H9 (cell line): ENCODE data around the gene ENOX1. TPM values are rescaled to one million over a fixed set of nuclear protein-coding genes. Genes with fewer than 3 reads are reported as not detected.

ENCODE experiments used
- DNase-seq: peaks from one replicate; pipeline ENCODE4 v3.0.0-alpha.2; 2017
- H2AFZ ChIP-seq: one replicate; pipeline ENCODE4 v1.6.1; 2013; ENCODE audit warnings: mild to moderate bottlenecking, low read length, control low read depth, moderate library complexity
- H2AK5ac ChIP-seq: 2 replicates; pipeline ENCODE4 v1.6.1; 2013; ENCODE audit warnings: low read length, control low read depth, mixed read lengths; ENCODE audit not compliant: insufficient read length
- H2BK120ac ChIP-seq: one replicate; pipeline ENCODE4 v1.6.1; 2013; ENCODE audit warnings: low read depth, mild to moderate bottlenecking, low read length, control low read depth, inconsistent platforms; ENCODE audit not compliant: poor library complexity, severe bottlenecking
- H2BK12ac ChIP-seq: 2 replicates; pipeline ENCODE4 v1.6.1; 2013; ENCODE audit warnings: low read length, control low read depth, mixed read lengths, low read depth; ENCODE audit not compliant: insufficient read length
- H2BK15ac ChIP-seq: 2 replicates; pipeline ENCODE4 v1.6.1; 2013; ENCODE audit warnings: low read depth, low read length, control low read depth
- H2BK20ac ChIP-seq: one replicate; pipeline ENCODE4 v1.6.1; 2013; ENCODE audit warnings: low read depth, mild to moderate bottlenecking, low read length, control low read depth, inconsistent platforms; ENCODE audit not compliant: poor library complexity, severe bottlenecking
- H2BK5ac ChIP-seq: 2 replicates; pipeline ENCODE4 v1.6.1; 2013; ENCODE audit warnings: low read length, control low read depth, mixed read lengths; ENCODE audit not compliant: insufficient read length
- H3K14ac ChIP-seq: 2 replicates; pipeline ENCODE4 v1.6.1; 2013; ENCODE audit warnings: low read length, control low read depth; ENCODE audit not compliant: insufficient read depth
- H3K18ac ChIP-seq: 2 replicates; pipeline ENCODE4 v1.6.1; 2013; ENCODE audit warnings: low read depth, mild to moderate bottlenecking, mixed read lengths, low read length, control low read depth; ENCODE audit not compliant: insufficient read length
- H3K23ac ChIP-seq: 2 replicates; pipeline ENCODE4 v1.6.1; 2013; ENCODE audit warnings: low read length, control low read depth, mixed read lengths, low read depth; ENCODE audit not compliant: insufficient read length
- H3K23me2 ChIP-seq: 2 replicates; pipeline ENCODE4 v1.6.1; 2013; ENCODE audit warnings: low read depth, mild to moderate bottlenecking, mixed read lengths, low read length, control low read depth; ENCODE audit not compliant: insufficient read length, poor library complexity, severe bottlenecking
- H3K27ac ChIP-seq: 2 replicates; pipeline ENCODE4 v1.5.1; 2013; ENCODE audit warnings: low read length, control low read depth, mixed read lengths, low read depth; ENCODE audit not compliant: insufficient read length
- H3K27me3 ChIP-seq: 2 replicates; pipeline ENCODE4 v1.6.1; 2013; ENCODE audit warnings: low read length, control low read depth, inconsistent platforms; ENCODE audit not compliant: insufficient read depth
- H3K4ac ChIP-seq: 2 replicates; pipeline ENCODE4 v1.6.1; 2013; ENCODE audit warnings: low read depth, mild to moderate bottlenecking, control low read depth, inconsistent platforms, low read length, moderate library complexity
- H3K4me1 ChIP-seq: 2 replicates; pipeline ENCODE4 v1.6.1; 2013; ENCODE audit warnings: low read length, control low read depth, inconsistent platforms; ENCODE audit not compliant: insufficient read depth
- H3K4me2 ChIP-seq: 2 replicates; pipeline ENCODE4 v1.6.1; 2013; ENCODE audit warnings: low read length, control low read depth, mixed read lengths; ENCODE audit not compliant: insufficient read length, insufficient read depth
- H3K56ac ChIP-seq: 2 replicates; pipeline ENCODE4 v1.6.1; 2013; ENCODE audit warnings: low read depth, mild to moderate bottlenecking, mixed read lengths, low read length, control low read depth; ENCODE audit not compliant: insufficient read length
- H3K79me1 ChIP-seq: 2 replicates; pipeline ENCODE4 v1.6.1; 2013; ENCODE audit warnings: low read depth, mild to moderate bottlenecking, moderate library complexity, low read length, control low read depth, inconsistent platforms; ENCODE audit not compliant: insufficient read depth, poor library complexity, severe bottlenecking
- H3K79me2 ChIP-seq: 2 replicates; pipeline ENCODE4 v1.6.1; 2013; ENCODE audit warnings: low read length, control low read depth, inconsistent platforms; ENCODE audit not compliant: insufficient read depth
- H3K9ac ChIP-seq: 2 replicates; pipeline ENCODE4 v1.6.1; 2013; ENCODE audit warnings: low read length, control low read depth, mixed read lengths; ENCODE audit not compliant: insufficient read length; ENCODE audit errors: extremely low read depth
- H3K9me3 ChIP-seq: one replicate; pipeline ENCODE4 v1.6.1; 2013; ENCODE audit warnings: low read depth, low read length, inconsistent platforms; ENCODE audit not compliant: control insufficient read depth
- H3T11ph ChIP-seq: one replicate; pipeline ENCODE4 v1.6.1; 2013; ENCODE audit warnings: mild to moderate bottlenecking, low read length, control low read depth, inconsistent platforms
- H4K20me1 ChIP-seq: one replicate; pipeline ENCODE4 v1.6.1; 2013; ENCODE audit not compliant: control insufficient read depth, insufficient read length, insufficient read depth
- H4K5ac ChIP-seq: 2 replicates; pipeline ENCODE4 v1.6.1; 2013; ENCODE audit warnings: low read depth, mild to moderate bottlenecking, mixed read lengths, low read length, control low read depth; ENCODE audit not compliant: insufficient read length
- H4K8ac ChIP-seq: replicated peaks from 2 replicates; pipeline ENCODE4 v1.6.1; 2013; ENCODE audit warnings: low read length, control low read depth, mixed read lengths, low read depth; ENCODE audit not compliant: insufficient read length
- H4K91ac ChIP-seq: 2 replicates; pipeline ENCODE4 v1.6.1; 2013; ENCODE audit warnings: low read depth, mild to moderate bottlenecking, moderate library complexity, mixed read lengths, low read length, control low read depth; ENCODE audit not compliant: insufficient read length
- H3K27ac Mint-ChIP-seq, 3 experiments: 2 replicates in 2 of 3; 3 replicates in 1 of 3; pipeline ENCODE4 v1.8.0; 2020 to 2021; ENCODE audit warnings: mixed read lengths in 3 of 3, mild to moderate bottlenecking in 1 of 3, moderate library complexity in 1 of 3
- H3K27me3 Mint-ChIP-seq: 2 replicates; pipeline ENCODE4 v1.8.0; 2021; ENCODE audit warnings: low read depth, mild to moderate bottlenecking, moderate library complexity, mixed read lengths
- H3K36me3 Mint-ChIP-seq, 3 experiments: 2 replicates in 2 of 3; 3 replicates in 1 of 3; pipeline ENCODE4 v1.8.0; 2020 to 2021; ENCODE audit warnings: low read depth in 3 of 3, mixed read lengths in 3 of 3; ENCODE audit not compliant: insufficient read depth in 1 of 3
- H3K4me1 Mint-ChIP-seq, 2 experiments: 2 replicates each; pipeline ENCODE4 v1.8.0; 2020; ENCODE audit warnings: mixed read lengths in 2 of 2
- H3K4me3 Mint-ChIP-seq, 2 experiments: 2 replicates in 1 of 2; 3 replicates in 1 of 2; pipeline ENCODE4 v1.8.0; 2020 to 2021; ENCODE audit warnings: mild to moderate bottlenecking in 2 of 2, mixed read lengths in 2 of 2, moderate library complexity in 1 of 2
- H3K9me3 Mint-ChIP-seq, 2 experiments: 2 replicates in 1 of 2; 3 replicates in 1 of 2; pipeline ENCODE4 v1.8.0; 2020; ENCODE audit warnings: mild to moderate bottlenecking in 2 of 2, mixed read lengths in 2 of 2, moderate library complexity in 1 of 2
- WGBS: extraction: QIAGEN DNeasy Blood & Tissue Kit; methylation state at CpG from one replicate; pipeline ENCODE4 v1.1.7; 2013; ENCODE audit warnings: missing lambda C conversion rate, low lambda C conversion rate, mixed read lengths; ENCODE audit not compliant: insufficient read length; ENCODE audit errors: extremely low coverage; 5-methylcytosine and 5-hydroxymethylcytosine counted together
- total RNA-seq: library from RNA; stranded (reverse); gene quantifications from 2 replicates; pipeline ENCODE4 v1.2.1, GENCODE V29; 2021
- TF ChIP-seq, protein P1 (sequence below): fragments of 200-600 bp; sonication (generic); conservative IDR thresholded peaks from 3 replicates; pipeline ENCODE4 v1.8.0; 2021; ENCODE audit warnings: antibody characterized with exemption, mild to moderate bottlenecking

Gene ENOX1
- total RNA-seq, 1 experiment from 2014 or later: 0.24 TPM

- TF ChIP-seq, protein P1, sequence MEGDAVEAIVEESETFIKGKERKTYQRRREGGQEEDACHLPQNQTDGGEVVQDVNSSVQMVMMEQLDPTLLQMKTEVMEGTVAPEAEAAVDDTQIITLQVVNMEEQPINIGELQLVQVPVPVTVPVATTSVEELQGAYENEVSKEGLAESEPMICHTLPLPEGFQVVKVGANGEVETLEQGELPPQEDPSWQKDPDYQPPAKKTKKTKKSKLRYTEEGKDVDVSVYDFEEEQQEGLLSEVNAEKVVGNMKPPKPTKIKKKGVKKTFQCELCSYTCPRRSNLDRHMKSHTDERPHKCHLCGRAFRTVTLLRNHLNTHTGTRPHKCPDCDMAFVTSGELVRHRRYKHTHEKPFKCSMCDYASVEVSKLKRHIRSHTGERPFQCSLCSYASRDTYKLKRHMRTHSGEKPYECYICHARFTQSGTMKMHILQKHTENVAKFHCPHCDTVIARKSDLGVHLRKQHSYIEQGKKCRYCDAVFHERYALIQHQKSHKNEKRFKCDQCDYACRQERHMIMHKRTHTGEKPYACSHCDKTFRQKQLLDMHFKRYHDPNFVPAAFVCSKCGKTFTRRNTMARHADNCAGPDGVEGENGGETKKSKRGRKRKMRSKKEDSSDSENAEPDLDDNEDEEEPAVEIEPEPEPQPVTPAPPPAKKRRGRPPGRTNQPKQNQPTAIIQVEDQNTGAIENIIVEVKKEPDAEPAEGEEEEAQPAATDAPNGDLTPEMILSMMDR: no peak
- Histone ChIP-seq H4K20me1 (no peaks in the 10 kb centered on the region), H3K56ac (no peak overlapping the region), H3K14ac (no peak overlapping the region), H2BK15ac (no peak overlapping the region), H4K5ac (no peak overlapping the region), H2AFZ (no peak overlapping the region), H3T11ph (no peak overlapping the region), H3K23me2 (no peaks in the 10 kb centered on the region), H3K27ac (no peak overlapping the region), H3K4me2 (no peak overlapping the region), H2AK5ac (no peak overlapping the region), H4K8ac (no peak overlapping the region), H3K9me3 (no peaks in the 10 kb centered on the region), H3K79me1 (no peaks in the 10 kb centered on the region), H3K9ac (no peak overlapping the region), H3K18ac (no peak overlapping the region), H2BK5ac (no peak overlapping the region), H2BK20ac (no peak overlapping the region), H3K79me2 (no peaks in the 10 kb centered on the region), H3K23ac (no peak overlapping the region), H3K4me1 (no peaks in the 10 kb centered on the region), H4K91ac (no peak overlapping the region), H2BK12ac (no peak overlapping the region), H2BK120ac (no peak overlapping the region), H3K4ac (no peak overlapping the region), H3K27me3 (no peaks in the 10 kb centered on the region)
- no peak overlapping the region for H3K4me3 Mint-ChIP-seq
- no peak for DNase-seq
- no peaks in the 10 kb centered on the region for H3K27me3 Mint-ChIP-seq
- H3K27ac Mint-ChIP-seq: no peak overlapping the region; a peak in 1 of 7 replicates
- H3K36me3 Mint-ChIP-seq: no peaks in the 10 kb centered on the region
- no CpG with 5 or more reads among the region's 7 CpGs for WGBS
- H3K9me3 Mint-ChIP-seq: no peaks in the 10 kb centered on the region
- H3K4me1 Mint-ChIP-seq: 0 out of 4 replicates have a peak, but pooled peaks cover 2% of the 10 kb centered on the region in 2 experiments
Measured at GRCh38 chr13:43285933-43286597, 500.7 kb downstream of the ENOX1 start.
